ENCODE measurements around the gene MYRIP.
A peak's percentile ranks its signal among the peaks of the same experiment; 100 is the strongest.
"Not testable (repeated sequence)": the region's sequence is repeated elsewhere in the genome, so short reads cannot be mapped to it uniquely, and the experiment has no call there.

MYRIP gene

DNA sequence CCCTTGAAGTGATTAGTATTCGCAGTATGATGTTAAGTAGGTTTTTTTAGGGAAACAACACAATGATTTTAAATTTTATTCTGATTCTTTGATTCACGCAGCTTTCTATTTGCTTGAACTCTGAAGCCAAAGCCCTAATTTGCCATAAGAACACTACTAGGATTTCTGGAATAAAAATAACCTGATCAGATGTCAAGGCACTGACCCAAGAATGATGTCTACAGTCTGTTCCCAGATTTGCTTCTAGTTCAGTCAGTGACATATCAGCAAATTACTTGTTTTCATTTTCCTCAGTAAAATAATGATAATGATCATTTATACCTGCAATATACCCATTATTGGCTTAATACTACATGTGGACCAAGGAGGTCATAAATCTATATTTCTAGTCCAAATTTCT lies 320.6 kb downstream of the MYRIP start:
- no peak for DNase-seq (ENCODE audit: low spot score)

DNA sequence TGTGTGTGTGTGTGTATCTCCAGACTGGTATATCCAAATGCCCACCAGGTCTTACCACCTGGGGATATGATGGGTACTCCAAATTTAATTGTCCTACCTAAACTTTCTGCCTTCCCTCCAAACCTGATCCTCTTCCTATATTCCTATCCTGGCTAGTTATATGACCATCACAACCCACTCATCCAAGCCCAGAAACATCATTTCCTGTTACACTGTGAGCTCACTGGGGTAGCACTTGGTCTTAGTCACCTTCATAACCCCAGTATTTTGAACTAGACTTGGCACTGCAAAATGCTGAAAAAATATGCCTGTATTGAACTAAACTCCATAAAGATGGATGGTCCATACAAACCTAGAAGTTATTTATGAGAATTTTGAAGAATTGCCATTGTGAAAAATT lies 321.3 kb downstream of the MYRIP start:
- no peak for DNase-seq (ENCODE audit: low spot score)

DNA sequence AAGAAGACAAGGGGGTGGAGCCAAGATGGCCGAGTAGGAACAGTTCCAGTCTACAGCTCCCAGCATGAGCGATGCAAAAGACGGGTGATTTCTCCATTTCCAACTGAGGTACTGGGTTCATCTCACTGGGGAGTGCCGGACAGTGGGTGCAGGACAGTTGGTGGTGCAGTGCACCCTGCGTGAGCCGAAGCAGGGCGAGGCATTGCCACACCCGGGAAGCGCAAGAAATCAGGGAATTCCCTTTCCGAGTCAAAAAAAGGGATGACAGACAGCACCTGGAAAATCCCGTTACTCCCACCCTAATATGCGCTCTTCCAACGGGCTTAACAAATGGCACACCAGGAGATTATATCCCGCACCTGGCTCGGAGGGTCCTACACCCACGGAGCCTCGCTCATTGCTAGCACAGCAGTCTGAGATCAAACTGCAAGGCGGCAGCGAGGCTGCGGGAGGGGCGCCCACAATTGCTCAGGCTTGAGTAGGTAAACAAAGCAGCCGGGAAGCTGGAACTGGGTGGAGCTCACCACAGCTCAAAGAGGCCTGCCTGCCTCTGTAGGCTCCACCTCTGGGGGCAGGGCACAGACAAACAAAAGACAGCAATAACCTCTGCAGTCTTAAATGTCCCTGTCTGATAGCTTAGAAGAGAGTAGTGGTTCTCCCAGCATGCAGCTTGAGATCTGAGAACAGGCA lies 324.6 kb downstream of the MYRIP start:
- DNase-seq (ENCODE audit: low spot score) = not testable (repeated sequence)

- no peak for DNase-seq (ENCODE audit: low spot score)
These were observed 328.3 kb downstream of the MYRIP start for GRCh38 chr3:40137591-40138295.

DNA sequence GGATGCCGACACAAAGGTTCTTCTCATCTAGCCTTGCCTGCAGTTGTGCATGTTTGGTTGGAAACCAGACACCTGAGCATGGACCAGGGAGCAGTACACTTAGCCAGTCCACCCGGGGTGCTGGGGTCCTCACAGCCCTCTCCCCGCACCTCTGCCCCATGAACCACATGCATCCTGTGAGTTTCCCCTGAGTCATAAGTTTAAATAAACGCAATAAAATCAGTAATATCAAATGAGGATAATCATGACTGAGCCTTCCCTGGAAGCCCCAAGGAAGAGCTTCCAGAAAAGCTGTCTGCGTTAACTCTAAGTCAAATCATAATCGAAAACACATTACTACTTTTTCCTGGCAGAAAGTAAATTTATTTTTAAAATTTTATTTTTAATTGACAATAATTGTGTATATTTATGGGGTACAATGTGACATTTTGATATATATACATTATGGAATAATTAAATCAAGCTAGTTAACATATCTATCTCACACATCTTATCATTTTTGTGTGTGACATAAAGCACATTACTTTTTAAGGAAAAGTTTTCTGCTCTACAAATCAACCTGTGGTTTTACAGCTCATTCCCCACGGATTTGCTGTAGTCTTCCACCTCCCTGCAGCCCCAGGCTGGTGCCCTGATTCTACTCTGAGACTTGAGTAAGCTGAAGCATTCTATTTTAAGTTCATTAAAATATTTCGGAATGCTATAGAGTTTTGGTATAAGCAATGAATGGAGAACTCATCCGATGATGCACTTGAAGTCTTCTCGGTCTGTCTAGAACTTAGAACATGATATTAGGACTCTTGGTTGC lies 334.1 kb downstream of the MYRIP start:
- no peak for DNase-seq (ENCODE audit: low spot score)

DNA sequence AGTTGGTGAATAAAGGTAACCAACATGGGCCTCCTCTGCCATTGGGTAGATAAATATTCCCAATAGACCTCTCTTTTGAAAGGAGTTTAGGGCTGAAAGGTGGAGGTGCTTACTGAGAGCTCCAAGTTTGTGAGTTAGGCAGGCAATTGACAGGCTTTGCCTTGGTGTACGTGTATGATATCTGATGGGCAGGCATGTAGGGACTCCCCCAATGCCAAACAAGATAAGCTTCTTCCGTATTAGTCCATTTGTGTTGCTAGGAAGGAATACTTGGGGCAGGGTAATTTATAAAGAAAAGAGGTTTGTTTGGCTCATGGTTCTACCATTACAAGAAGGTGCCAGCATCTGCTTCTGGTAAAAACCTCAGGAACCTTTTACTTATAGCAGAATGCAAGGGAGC lies 339.4 kb downstream of the MYRIP start:
- no peak for DNase-seq (ENCODE audit: low spot score)

GRCh38 chr3:40152482-40153133 lies 343.2 kb downstream of the MYRIP start:
- DNase-seq (ENCODE audit: low spot score) = no peak

GRCh38 chr3:40160933-40161332 lies 351.5 kb downstream of the MYRIP start:
- no peak for DNase-seq (ENCODE audit: low spot score)

DNA sequence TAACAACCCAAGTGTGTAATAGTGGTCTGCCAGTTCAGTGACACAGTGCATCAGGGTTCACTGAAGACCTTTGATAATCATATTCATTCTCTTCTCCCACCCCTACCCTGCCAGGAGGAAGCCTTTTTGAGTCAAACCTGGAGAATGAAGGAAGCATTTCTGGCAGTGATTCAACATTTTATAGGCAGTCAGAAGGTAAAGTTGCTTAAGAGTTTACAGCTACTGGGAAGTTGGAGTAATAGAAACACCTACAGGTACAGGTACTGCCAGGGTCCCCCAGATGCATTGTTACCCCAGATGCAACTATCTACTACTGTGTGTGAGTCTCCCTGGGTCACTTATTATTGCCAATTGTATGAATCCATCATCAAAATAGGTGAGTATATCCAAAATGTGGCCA lies 353.2 kb downstream of the MYRIP start:
- no peak for DNase-seq (ENCODE audit: low spot score)

DNA sequence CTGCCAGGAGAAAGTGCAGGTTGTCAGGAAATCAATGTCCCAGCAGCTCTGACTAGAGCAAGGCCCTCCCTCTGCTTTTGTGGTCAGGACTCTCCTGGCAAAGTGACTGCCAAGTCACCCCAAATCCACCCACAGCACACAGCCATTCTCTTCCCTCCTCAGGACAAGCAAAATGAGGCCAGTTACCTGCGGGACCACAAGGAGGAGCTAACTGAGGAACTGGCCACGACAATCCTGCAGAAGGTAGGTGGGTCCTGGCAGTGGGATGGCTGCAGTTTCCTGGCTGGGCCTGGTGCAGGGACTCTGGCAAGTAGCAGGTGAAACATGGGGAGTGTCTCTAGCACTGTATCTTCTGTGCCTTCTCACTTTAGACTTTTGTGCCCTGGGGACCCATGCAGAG lies 357.6 kb downstream of the MYRIP start:
- DNase-seq (ENCODE audit: low spot score) = no peak

GRCh38 chr3:40167958-40168357 lies 358.5 kb downstream of the MYRIP start:
- no peak for DNase-seq (ENCODE audit: low spot score)

GRCh38 chr3:40169983-40170382 lies 360.6 kb downstream of the MYRIP start:
- no peak for DNase-seq (ENCODE audit: low spot score)

DNA sequence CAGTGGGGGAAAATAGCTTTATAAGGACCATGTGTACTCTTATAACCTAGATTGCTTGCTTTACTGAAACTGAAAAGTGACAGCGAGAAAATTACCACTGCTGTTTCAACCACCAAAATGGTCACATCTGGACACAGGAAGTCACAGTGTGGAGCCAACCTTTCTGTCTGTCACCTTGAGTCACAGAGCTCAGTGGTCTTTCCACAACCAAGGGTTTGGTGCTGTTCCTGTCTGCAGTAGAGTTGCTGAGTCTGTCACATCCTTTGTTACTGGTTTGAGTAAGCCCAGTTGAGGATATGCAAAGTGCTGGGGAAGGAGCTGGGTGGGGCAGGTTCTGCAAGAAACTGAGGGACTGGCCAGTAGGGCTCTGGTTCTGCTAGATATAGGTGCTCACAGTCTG lies 361.0 kb downstream of the MYRIP start:
- DNase-seq (ENCODE audit: low spot score) = no peak

- DNase-seq (ENCODE audit: low spot score) = no peak
These were observed 363.2 kb downstream of the MYRIP start for GRCh38 chr3:40172560-40172959.

- DNase-seq (ENCODE audit: low spot score) = no peak
These were observed 363.9 kb downstream of the MYRIP start for GRCh38 chr3:40173227-40173721.

DNA sequence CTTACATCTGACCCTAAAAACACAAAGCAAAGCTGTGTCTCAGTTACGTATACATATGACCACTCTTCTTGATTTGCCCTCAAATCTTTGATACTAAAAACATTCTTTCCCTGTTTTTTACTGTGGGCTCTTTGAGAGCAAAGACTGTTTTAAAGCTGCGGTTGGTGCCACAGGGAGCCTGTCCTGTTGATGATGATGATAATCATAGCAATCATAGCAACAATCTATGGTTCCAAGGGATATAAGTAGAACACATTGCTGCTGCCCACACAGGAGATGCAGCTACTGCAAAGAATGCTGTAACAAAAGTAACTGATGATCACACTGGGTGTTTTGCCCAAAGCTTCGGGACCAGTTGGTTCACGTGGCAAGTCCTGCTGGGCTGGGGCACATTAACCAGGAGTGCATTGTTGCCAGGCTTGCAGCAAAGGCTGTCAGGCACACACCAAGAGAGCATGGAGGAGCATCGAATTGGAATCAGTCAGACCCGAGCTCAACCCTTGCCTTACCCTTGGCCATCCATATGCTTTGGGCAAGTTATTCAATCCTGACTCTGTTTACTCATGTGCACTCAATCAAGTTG lies 368.7 kb downstream of the MYRIP start:
- no peak for DNase-seq (ENCODE audit: low spot score)

GRCh38 chr3:40179016-40179415 lies 369.6 kb downstream of the MYRIP start:
- peak; percentile 72 for DNase-seq (ENCODE audit: low spot score)

DNA sequence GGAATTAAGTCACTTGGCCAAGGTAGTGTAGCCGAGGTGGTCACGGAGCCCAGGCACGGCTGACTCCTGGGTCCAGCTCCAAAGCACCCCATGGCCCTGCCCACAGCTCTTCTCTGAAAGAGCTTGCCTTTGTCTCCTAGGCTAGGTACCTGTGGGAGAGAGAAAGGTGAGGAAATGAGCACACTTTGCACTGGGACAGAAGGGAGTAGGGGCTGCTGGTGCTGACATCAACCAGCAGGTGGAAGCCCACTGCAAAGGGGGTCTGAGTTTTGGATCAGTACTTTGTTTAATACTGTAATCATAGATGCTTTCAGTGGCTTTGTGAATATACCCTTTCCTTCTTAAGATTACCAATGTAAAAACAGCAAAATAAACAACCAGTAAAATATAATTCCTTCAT lies 371.8 kb downstream of the MYRIP start:
- no peak for DNase-seq (ENCODE audit: low spot score)

DNA sequence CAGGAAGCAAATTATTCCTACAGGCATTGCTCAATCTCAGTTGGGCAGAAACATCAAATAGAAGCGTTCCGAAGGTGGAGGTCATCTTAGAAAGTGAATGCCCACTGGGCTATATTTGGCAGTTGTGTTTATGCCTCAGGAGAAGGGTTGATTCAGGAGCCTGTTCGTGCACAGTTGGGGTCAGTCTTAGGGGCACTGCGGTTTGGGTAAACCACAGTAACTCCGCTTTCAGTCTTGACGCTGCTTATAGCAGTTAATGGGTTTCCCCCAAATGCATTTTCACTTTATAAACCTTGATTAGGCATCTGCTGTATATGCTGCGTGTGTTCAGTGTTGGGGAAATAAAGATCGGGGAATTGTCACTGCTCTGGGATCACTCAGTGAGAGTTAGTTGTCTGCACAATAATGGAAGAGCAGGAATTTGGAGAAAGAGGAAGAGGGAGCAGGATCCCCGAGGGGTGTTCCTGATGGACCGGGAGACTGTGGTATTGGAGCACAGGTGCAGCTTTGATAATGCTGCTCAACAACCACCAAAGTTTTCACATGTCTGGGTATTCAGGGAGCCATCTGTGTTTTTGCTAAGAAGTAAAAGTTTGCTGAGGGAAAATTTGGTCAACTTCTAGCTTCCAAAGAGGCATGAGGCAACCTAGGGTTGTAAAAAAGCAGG lies 375.8 kb downstream of the MYRIP start:
- no peak for DNase-seq (ENCODE audit: low spot score)

DNA sequence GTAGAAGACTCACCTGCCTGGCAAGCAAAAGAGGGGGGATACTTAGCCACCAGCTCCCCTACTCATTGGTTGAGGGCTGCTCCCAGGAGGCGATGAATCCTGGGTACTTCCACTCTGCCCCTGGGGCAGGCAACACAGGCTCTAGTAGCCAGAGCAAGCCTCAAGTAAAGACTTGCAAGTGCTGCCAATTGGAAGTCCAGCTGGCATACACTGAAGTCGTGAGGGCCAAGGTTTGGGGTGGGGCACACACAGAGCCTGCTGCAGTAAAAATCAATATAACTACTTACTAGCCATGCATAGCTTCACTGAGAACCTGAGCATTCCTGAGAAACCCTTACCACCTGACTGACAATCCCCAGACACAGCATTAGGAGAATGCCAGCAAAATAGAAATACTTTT lies 377.1 kb downstream of the MYRIP start:
- DNase-seq (ENCODE audit: low spot score) = no peak

- DNase-seq (ENCODE audit: low spot score) = no peak
These were observed 378.5 kb downstream of the MYRIP start for GRCh38 chr3:40187945-40188344.
